Measurements from ENCODE around the gene ZDHHC13.

The ZDHHC13 gene

GRCh38 chr11:19162951-19163505 is 46.1 kb downstream of the ZDHHC13 start:
- intact Hi-C loops (cut with DNase I; ENCODE audit: low total_unique reads), result no loop called here

GRCh38 chr11:19163617-19164016 is 46.6 kb downstream of the ZDHHC13 start:
- Histone ChIP-seq H3K27ac (no peak overlapping the region), H3K27me3 (no peaks in the 10 kb centered on the region), H3K4me1 (no peaks in the 10 kb centered on the region), H3K9me3 (no peaks in the 10 kb centered on the region), H3K4me3 (no peak overlapping the region), H3K36me3 (peaks cover 24 to 42% (median 30%) of the 10 kb centered on the region in 3 donors)
- intact Hi-C loops (cut with DNase I; ENCODE audit: low total_unique reads), result no loop called here
- TF ChIP-seq CTCF (IDR thresholded peaks at IDR 0.05), result no peak
- DNase-seq, result no peak

More at GRCh38 chr11:19162951-19163505, 46.1 kb downstream of the ZDHHC13 start:
- peaks cover 18 to 39% (median 24%) of the 10 kb centered on the region in 3 donors for H3K36me3 ChIP-seq
- no peaks in the 10 kb centered on the region for H3K9me3 ChIP-seq
- no peak overlapping the region for H3K4me3 ChIP-seq
- H3K4me1 ChIP-seq, result no peaks in the 10 kb centered on the region
- DNase-seq, result no peak
- H3K27ac ChIP-seq, result no peak overlapping the region
- TF ChIP-seq CTCF (IDR thresholded peaks at IDR 0.05), result no peak
- H3K27me3 ChIP-seq, result no peaks in the 10 kb centered on the region

GRCh38 chr11:19164230-19164855 is 47.4 kb downstream of the ZDHHC13 start:
- intact Hi-C loops (cut with DNase I; ENCODE audit: low total_unique reads), result no loop called here
- Histone ChIP-seq H3K4me3 (no peak overlapping the region), H3K27me3 (no peaks in the 10 kb centered on the region), H3K9me3 (no peaks in the 10 kb centered on the region), H3K36me3 (peaks cover 24 to 39% (median 34%) of the 10 kb centered on the region in 3 donors), H3K4me1 (no peaks in the 10 kb centered on the region), H3K27ac (no peak overlapping the region)
- no peak for DNase-seq
- TF ChIP-seq CTCF (IDR thresholded peaks at IDR 0.05), result no peak

DNA sequence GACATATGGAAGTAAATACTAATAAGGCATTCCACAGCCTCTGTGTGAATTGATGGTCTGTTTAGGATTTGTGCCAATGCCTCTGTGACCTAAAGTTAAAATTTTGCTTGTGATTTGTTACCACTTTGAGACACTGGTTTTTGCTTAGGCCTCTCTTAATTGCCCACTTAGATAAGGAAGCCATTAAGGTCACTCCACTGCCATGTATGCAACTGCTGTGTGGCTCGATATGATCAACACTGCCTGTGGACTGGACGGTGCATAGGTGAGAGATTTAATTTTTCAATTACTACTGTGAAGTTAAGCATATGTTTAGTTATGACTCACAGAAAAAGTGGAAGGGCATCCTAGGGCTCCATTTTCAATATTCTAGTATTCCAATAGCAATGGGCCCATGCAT is 47.9 kb downstream of the ZDHHC13 start:
- intact Hi-C loops (cut with DNase I; ENCODE audit: low total_unique reads), result no loop called here
- DNase-seq, result no peak
- H3K4me3 ChIP-seq, result no peak overlapping the region
- H3K36me3 ChIP-seq, result peaks cover 19 to 36% (median 34%) of the 10 kb centered on the region in 3 donors
- no peaks in the 10 kb centered on the region for H3K9me3 ChIP-seq
- H3K27ac ChIP-seq, result no peak overlapping the region
- TF ChIP-seq CTCF (IDR thresholded peaks at IDR 0.05), result no peak
- no peaks in the 10 kb centered on the region for H3K27me3 ChIP-seq
- no peaks in the 10 kb centered on the region for H3K4me1 ChIP-seq

- intact Hi-C loops (cut with DNase I; ENCODE audit: low total_unique reads), result no loop called here
- peaks cover 19 to 61% (median 38%) of the 10 kb centered on the region in 3 donors for H3K36me3 ChIP-seq
- no peak for TF ChIP-seq CTCF (IDR thresholded peaks at IDR 0.05)
- H3K4me3 ChIP-seq, result no peak overlapping the region
- no peak for DNase-seq
- H3K9me3 ChIP-seq, result no peaks in the 10 kb centered on the region
- no peaks in the 10 kb centered on the region for H3K27me3 ChIP-seq
- H3K4me1 ChIP-seq, result no peaks in the 10 kb centered on the region
- H3K27ac ChIP-seq, result no peak overlapping the region
These were observed 51.1 kb downstream of the ZDHHC13 start for GRCh38 chr11:19168090-19168489.
